WTC11 (cell line): ENCODE measurements around the gene CGB5.

Source experiments
- ETV6 ChIP-seq: sonication (generic); formaldehyde crosslinking; IDR thresholded peaks from 2 replicates; pipeline ENCODE4 v1.8.1; 2022; ENCODE audit warnings: mild to moderate bottlenecking, missing genetic modification reagents
- NFYB ChIP-seq: sonication (generic); formaldehyde crosslinking; conservative IDR thresholded peaks from 2 replicates; pipeline ENCODE4 v1.8.0; 2022; ENCODE audit warnings: low read depth, missing genetic modification reagents
- TP53 ChIP-seq: sonication (generic); formaldehyde crosslinking; IDR thresholded peaks from 2 replicates; pipeline ENCODE4 v1.8.1; 2023; ENCODE audit warnings: mild to moderate bottlenecking, missing genetic modification reagents
- ZNF121 ChIP-seq: sonication (generic); formaldehyde crosslinking; IDR thresholded peaks from 2 replicates; pipeline ENCODE4 v1.8.0; 2023; ENCODE audit warnings: missing genetic modification reagents
- ZNF232 ChIP-seq: sonication (generic); formaldehyde crosslinking; IDR thresholded peaks from 2 replicates; pipeline ENCODE4 v1.8.0; 2022; ENCODE audit warnings: mild to moderate bottlenecking, missing genetic modification reagents
- TF ChIP-seq, protein P1 (sequence below): fragments of 200-600 bp; IDR thresholded peaks from 2 replicates; pipeline ENCODE4 v1.8.0; 2022; ENCODE audit warnings: antibody characterized with exemption
- TF ChIP-seq, protein P2 (sequence below): sonication (generic); formaldehyde crosslinking; IDR thresholded peaks from 2 replicates; pipeline ENCODE4 v1.8.0; 2022; ENCODE audit warnings: mild to moderate bottlenecking, missing genetic modification reagents

GRCh38 chr19:49057636-49058234, 14.1 kb downstream of the CGB5 start, which contains the start of gene CGB7:
- TF ChIP-seq ZNF232 (CRISPR knock-in tag) (no peak), TP53 (no peak), NFYB (no peak), ZNF121 (no peak), ETV6 (CRISPR knock-in tag) (no peak)
- TF ChIP-seq, protein P1, sequence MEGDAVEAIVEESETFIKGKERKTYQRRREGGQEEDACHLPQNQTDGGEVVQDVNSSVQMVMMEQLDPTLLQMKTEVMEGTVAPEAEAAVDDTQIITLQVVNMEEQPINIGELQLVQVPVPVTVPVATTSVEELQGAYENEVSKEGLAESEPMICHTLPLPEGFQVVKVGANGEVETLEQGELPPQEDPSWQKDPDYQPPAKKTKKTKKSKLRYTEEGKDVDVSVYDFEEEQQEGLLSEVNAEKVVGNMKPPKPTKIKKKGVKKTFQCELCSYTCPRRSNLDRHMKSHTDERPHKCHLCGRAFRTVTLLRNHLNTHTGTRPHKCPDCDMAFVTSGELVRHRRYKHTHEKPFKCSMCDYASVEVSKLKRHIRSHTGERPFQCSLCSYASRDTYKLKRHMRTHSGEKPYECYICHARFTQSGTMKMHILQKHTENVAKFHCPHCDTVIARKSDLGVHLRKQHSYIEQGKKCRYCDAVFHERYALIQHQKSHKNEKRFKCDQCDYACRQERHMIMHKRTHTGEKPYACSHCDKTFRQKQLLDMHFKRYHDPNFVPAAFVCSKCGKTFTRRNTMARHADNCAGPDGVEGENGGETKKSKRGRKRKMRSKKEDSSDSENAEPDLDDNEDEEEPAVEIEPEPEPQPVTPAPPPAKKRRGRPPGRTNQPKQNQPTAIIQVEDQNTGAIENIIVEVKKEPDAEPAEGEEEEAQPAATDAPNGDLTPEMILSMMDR, result no peak
- TF ChIP-seq, protein P2, sequence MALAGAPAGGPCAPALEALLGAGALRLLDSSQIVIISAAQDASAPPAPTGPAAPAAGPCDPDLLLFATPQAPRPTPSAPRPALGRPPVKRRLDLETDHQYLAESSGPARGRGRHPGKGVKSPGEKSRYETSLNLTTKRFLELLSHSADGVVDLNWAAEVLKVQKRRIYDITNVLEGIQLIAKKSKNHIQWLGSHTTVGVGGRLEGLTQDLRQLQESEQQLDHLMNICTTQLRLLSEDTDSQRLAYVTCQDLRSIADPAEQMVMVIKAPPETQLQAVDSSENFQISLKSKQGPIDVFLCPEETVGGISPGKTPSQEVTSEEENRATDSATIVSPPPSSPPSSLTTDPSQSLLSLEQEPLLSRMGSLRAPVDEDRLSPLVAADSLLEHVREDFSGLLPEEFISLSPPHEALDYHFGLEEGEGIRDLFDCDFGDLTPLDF (CRISPR knock-in tag), result no peak
